Mesothelial cell of epicardium (in vitro differentiated cells): ENCODE data around the gene RABEP1. TPM values are rescaled to one million over a fixed set of nuclear protein-coding genes. Genes with fewer than 3 reads are reported as not detected.

Experiments used
- DNase-seq, 2 experiments: peaks; one replicate each; pipeline ENCODE4 v3.0.0; 2021; ENCODE audit warnings: low spot score in 2 of 2; ENCODE audit not compliant: unreplicated experiment in 2 of 2
- H3K27ac Mint-ChIP-seq: 2 replicates; pipeline ENCODE4 v1.8.0; 2021; ENCODE audit warnings: mixed read lengths
- H3K27me3 Mint-ChIP-seq: 2 replicates; pipeline ENCODE4 v1.8.0; 2021; ENCODE audit warnings: low read depth, mixed read lengths
- H3K36me3 Mint-ChIP-seq: 2 replicates; pipeline ENCODE4 v1.8.0; 2021; ENCODE audit warnings: mixed read lengths
- H3K4me1 Mint-ChIP-seq: 2 replicates; pipeline ENCODE4 v1.8.0; 2021; ENCODE audit warnings: mixed read lengths
- H3K4me3 Mint-ChIP-seq: 2 replicates; pipeline ENCODE4 v1.8.0; 2021; ENCODE audit warnings: mild to moderate bottlenecking, moderate library complexity, mixed read lengths
- H3K9me3 Mint-ChIP-seq: 2 replicates; pipeline ENCODE4 v1.8.0; 2021; ENCODE audit warnings: mixed read lengths
- total RNA-seq: library from RNA; stranded (reverse); gene quantifications from 3 replicates; pipeline ENCODE4 v1.2.1, GENCODE V29; 2021
- TF ChIP-seq, protein P1 (sequence below): fragments of 200-600 bp; sonication (generic); IDR thresholded peaks from one replicate; pipeline ENCODE4 v1.5.0; 2021; ENCODE audit warnings: antibody characterized with exemption; ENCODE audit not compliant: unreplicated experiment

Gene RABEP1
- total RNA-seq, 1 donor from 2014 or later: 50.9 TPM

DNA sequence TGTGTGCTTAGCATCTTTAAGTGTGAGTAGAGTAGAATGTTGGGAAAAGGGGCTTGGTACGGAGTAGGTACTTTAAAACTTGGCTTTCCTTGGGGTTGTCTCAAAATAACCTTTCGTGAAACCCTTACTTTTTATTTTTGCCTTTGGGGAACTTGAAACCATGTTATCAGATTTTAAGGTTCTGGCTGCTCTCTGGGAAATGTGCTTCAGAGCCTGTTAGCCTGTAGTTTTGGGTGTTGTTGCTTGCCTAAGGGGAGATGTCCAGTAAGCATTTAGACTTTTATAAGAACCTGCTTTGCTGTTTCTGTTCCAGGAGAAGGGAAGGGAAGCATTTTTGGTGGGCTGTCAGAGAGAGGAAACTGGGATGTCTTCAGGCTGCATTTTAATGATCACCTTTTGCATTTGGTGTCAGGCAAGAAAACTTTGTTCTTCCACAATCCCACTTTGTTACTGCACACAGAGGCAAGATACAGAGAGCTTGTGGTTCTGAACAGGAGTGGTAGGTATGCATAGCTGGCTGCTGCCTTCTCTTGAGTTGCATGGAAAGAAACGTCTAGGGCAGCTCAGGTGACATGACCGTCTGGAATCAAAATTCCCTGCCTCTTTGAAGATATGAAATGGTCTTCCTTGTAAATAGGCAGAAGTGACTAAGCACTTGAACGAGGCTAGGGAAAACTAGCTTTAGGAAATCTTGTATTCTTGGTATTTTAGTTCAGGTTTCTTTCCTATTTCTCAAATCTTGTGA lies 1.7 kb downstream of the RABEP1 start:
- Mint-ChIP-seq H3K4me1 (peaks cover 26% of the 10 kb centered on the region), H3K27me3 (no peaks in the 10 kb centered on the region), H3K27ac (peak overlapping the region; percentile 84), H3K4me3 (peak overlapping the region; percentile 86), H3K36me3 (no peaks in the 10 kb centered on the region), H3K9me3 (no peaks in the 10 kb centered on the region)
- TF ChIP-seq, protein P1, sequence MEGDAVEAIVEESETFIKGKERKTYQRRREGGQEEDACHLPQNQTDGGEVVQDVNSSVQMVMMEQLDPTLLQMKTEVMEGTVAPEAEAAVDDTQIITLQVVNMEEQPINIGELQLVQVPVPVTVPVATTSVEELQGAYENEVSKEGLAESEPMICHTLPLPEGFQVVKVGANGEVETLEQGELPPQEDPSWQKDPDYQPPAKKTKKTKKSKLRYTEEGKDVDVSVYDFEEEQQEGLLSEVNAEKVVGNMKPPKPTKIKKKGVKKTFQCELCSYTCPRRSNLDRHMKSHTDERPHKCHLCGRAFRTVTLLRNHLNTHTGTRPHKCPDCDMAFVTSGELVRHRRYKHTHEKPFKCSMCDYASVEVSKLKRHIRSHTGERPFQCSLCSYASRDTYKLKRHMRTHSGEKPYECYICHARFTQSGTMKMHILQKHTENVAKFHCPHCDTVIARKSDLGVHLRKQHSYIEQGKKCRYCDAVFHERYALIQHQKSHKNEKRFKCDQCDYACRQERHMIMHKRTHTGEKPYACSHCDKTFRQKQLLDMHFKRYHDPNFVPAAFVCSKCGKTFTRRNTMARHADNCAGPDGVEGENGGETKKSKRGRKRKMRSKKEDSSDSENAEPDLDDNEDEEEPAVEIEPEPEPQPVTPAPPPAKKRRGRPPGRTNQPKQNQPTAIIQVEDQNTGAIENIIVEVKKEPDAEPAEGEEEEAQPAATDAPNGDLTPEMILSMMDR: no peak
- DNase-seq: no peak

DNA sequence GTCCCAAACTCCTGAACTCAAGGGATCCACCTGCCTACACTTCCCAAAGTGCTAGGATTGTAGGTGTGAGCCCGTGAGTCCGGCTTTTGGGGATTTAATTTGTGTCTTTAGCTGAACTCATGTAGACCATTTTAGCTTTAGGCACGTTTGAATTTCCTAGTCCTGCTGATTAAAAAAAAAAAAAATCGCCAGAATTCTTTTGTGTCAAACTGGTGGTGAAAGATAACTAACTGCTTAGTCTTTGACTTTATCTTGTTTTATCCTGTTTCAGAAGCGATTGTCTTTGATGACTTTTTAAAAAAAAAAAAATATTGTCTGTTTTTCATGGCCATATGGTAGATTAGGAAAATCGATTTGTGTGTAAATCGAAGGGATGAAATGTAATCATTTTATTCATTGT lies 2.6 kb downstream of the RABEP1 start:
- DNase-seq: no peak
- Mint-ChIP-seq H3K9me3 (no peaks in the 10 kb centered on the region), H3K4me3 (no peak overlapping the region), H3K4me1 (peaks cover 26% of the 10 kb centered on the region), H3K36me3 (no peaks in the 10 kb centered on the region), H3K27ac (no peak overlapping the region), H3K27me3 (no peaks in the 10 kb centered on the region)
- TF ChIP-seq, protein P1: no peak

DNA sequence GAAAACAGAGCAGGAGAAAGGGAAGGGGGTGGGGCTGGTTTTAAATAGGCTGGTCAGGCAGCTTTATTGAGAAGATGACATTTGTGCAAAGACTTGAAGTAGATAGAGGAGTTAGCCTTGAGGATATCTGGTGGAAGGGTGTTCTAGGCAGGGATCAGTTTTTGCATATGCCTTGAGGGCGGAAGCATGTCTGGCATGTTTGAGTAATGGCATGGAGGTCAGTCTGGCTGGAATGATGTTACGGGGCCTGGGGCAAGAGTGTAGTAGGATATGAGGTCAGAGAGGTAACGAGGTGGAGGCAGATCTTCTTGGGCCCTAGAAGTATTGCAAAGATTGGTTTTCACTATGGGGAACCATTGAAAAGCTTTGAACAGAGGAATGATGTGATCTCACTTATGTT lies 4.8 kb downstream of the RABEP1 start:
- no peak overlapping the region for H3K4me3 Mint-ChIP-seq
- H3K27me3 Mint-ChIP-seq: no peaks in the 10 kb centered on the region
- DNase-seq: no peak
- no peaks in the 10 kb centered on the region for H3K9me3 Mint-ChIP-seq
- H3K36me3 Mint-ChIP-seq: peaks cover 3% of the 10 kb centered on the region
- TF ChIP-seq, protein P1: no peak
- peaks cover 26% of the 10 kb centered on the region for H3K4me1 Mint-ChIP-seq
- H3K27ac Mint-ChIP-seq: peak overlapping the region; percentile 19

DNA sequence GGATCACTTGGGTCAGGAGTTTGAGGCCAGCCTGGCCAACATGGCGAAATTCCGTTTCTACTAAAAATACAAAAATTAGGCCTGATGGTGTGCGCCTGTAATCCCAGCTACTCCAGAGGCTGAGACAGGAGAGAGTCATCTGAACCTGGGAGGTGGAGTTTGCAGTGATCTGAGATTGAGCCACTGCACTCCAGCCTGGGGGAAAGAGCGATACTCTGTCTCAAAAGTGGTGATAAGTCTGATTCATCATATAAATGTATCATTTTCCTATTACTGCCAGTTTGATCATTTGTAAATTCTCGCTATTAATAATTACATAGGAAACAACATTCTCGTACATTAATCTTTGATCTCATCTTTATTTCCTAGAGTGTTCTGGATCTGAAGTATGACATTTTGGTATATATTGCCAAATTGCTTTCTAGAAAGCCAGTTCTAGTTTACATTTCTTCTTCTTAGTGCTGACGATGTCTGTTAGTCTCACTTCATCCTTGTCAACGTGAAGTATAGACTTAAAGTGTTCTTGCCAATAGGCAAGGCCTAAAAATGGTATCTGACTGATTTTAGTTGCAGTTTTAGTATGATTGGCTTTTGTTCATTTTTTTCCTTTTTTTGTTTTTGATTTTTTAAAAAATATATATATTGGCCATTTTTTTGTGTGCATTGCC lies 9.7 kb downstream of the RABEP1 start:
- Mint-ChIP-seq H3K36me3 (peaks cover 13% of the 10 kb centered on the region), H3K27me3 (no peaks in the 10 kb centered on the region), H3K4me3 (no peak overlapping the region), H3K27ac (no peak overlapping the region), H3K4me1 (peaks cover 4% of the 10 kb centered on the region), H3K9me3 (peaks cover 6% of the 10 kb centered on the region)
- DNase-seq: no peak
- TF ChIP-seq, protein P1: no peak

DNA sequence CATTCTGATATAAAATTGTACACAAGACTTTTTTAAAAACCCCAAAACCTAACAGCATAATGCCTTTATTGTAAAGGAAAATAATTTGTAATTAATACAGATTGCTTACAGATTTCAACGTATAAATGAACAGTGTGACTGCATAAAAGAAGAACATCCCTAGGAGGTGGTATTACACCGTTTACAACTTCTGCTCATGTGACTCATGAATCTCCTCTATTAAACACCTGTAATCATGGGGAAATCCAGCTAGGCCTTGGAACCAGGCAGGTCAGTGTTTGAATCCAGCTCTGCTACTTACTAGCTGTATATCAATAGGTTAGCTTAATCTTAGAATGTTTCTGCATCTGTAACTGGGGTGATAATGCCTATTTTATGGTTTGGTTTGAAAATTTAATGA lies 15.2 kb downstream of the RABEP1 start:
- Mint-ChIP-seq H3K4me3 (no peak overlapping the region), H3K9me3 (peaks cover 6% of the 10 kb centered on the region), H3K27ac (no peak overlapping the region), H3K27me3 (no peaks in the 10 kb centered on the region), H3K4me1 (peaks cover 9% of the 10 kb centered on the region), H3K36me3 (peaks cover 11% of the 10 kb centered on the region)
- no peak for DNase-seq
- TF ChIP-seq, protein P1: no peak
